Fibroblast of the aortic adventitia (primary cell): ENCODE data around the gene PILRB. TPM values are rescaled to one million over a fixed set of nuclear protein-coding genes. Genes with fewer than 3 reads are reported as not detected.

ENCODE experiments used
- DNase-seq: peaks from one replicate; pipeline ENCODE4 v3.0.0-alpha.2; 2010; ENCODE audit warnings: low read depth
- H3K4me3 ChIP-seq: 2 replicates; pipeline ENCODE4 v1.5.1; 2011; ENCODE audit warnings: low read depth, mild to moderate bottlenecking, control low read depth, low read length, moderate library complexity
- CTCF ChIP-seq: IDR thresholded peaks from 2 replicates; pipeline ENCODE4 v1.5.1; 2011; ENCODE audit warnings: mild to moderate bottlenecking, low read length, control low read depth, inconsistent platforms; ENCODE audit not compliant: insufficient read depth
- total RNA-seq: library from RNA; depleted of rRNA; stranded (reverse); fragments of >200 nt; gene quantifications from 2 replicates; pipeline ENCODE4 v1.2.3, GENCODE V29; 2012; ENCODE audit warnings: low replicate concordance

PILRB gene
- total RNA-seq, 1 donor, result 8.1 TPM

- DNase-seq, result no peak
- H3K4me3 ChIP-seq, result no peak overlapping the region
Observed at GRCh38 chr7:100352984-100353684, 4.8 kb upstream of the PILRB start.

DNA sequence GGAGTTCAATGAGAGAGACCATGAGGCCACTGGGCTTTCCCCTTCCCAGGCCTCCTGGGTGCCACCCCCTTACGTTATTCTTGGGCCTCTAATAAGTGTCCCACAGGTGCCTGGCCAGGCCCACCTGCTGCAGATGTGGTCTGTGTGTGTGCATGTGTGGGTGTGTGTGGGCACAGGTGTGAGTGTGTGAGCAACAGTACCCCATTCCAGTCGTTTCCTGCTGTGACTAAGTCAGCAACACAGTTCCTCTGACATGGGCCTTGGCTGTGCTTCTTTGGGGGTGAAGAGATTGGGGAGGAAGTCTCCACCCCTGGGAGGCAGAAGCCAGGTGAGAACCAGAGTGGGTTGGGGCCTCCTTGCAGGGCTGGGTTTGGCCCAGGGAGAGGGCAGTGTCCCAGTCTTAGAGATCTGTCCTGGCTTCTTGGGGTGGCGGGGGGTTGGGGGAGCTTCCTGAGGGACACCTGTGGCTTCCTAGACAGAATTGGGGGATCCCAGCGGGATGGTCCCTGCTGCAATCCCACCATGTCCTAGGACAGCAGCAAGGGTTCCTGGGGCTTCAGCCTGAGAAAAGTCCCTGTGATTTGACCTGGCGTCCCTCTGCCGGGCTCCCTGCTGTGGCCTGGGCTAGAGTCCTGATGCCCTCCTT, 4.1 kb upstream of the PILRB start:
- no peak for DNase-seq
- TF ChIP-seq CTCF, result no peak
- H3K4me3 ChIP-seq, result no peak overlapping the region

More at GRCh38 chr7:100352984-100353684, 4.8 kb upstream of the PILRB start:
- no peak for TF ChIP-seq CTCF

DNA sequence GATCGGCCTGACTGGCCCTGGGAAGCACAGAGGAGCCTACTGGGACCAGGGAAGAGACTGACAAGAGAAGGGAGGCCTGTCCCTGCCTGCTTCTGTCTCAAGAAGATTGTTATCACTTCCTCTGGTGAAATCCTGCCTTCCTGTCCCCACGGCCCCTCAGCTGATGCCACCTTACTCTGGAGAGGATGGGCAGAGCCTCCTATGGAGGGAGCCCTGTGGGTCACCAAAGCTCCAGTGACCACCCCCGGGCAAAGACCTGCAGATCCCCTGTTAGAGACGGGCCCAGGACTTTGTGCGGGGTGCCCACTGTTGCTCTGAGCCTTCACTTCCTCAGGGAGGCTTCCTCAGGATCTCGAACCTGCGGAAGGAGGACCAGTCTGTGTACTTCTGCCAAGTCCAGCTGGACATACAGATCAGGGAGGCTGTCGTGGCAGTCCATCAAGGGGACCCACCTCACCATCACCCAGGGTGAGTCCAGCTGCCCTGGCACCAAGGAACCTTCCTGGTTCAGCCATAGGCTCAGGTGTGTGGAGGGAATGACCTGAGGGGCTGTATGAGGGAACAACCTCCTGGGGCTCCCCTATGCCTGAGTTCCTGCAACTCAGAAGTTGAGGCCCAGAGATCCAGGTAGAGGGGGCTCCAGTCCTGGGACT, 1.4 kb upstream of the PILRB start:
- H3K4me3 ChIP-seq, result no peak overlapping the region
- DNase-seq, result no peak
- TF ChIP-seq CTCF, result no peak

DNA sequence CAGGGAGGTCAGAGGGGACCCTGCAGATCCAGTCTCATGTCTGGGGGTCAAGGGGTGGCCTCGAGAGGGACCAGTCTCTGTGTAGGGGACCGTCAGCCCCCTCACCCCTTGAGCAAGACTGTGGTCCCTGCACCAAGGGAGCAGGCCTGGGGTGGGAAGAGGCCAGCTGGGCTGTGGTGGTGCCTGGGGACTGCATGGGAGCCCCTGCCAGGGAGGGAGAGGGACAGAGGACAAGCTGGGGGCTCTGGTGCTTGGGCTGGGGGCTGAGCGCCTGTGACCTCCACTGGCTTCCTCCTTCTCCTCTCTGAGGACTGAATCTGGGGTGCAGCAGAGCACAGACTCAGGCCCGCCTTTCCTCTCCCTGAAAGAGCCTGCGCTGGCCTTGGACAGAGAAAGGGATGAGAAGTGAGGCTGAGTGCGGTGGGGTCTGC, 771 bp upstream of the PILRB start:
- H3K4me3 ChIP-seq, result no peak overlapping the region
- TF ChIP-seq CTCF, result no peak
- DNase-seq, result no peak

DNA sequence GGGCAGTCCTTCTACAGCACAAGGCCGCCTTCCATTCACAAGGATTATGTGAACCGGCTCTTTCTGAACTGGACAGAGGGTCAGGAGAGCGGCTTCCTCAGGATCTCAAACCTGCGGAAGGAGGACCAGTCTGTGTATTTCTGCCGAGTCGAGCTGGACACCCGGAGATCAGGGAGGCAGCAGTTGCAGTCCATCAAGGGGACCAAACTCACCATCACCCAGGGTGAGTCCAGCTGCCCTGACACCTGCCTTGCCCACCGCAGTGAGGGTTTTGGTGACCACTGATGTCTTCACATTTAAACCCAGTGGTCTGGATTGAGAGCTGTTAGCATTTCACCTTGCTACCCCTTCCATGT, 918 bp downstream of the PILRB start:
- no peak for DNase-seq
- no peak overlapping the region for H3K4me3 ChIP-seq
- TF ChIP-seq CTCF, result no peak

DNA sequence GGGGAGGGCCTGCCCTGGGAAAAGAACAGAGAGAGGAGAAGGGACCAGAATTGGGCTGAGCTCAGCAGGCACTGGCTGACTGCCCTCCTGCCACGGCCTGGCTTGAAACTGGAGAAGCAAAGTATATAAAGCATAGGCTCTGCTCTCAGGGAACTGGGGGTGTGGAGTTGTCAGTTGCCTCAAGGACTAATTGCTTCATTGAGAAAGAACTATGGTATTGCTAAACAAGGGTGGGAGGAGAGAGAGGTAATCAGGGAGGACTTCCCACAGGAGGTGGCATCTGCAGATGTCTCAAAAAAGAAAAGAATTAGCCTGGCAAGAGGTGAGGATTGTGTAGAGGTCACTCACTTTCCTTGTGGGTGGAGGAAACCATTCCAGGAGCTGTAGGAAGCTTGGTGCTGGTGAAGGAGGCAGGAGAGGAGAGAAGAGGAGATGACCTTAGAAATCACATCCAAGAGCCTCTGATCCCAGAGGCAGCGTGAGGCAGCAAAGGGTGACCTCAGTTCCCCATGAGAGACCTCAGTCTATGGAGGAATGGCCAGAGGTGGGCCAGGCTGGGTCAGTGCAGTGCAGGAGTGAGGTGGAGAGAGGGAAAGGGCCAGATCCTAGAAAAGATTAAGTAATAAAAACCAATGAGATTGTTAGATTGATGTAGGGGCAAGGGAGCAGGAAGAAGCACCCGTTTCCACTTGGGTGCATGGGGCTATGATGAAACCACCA, 2.4 kb downstream of the PILRB start:
- H3K4me3 ChIP-seq, result no peak overlapping the region
- no peak for TF ChIP-seq CTCF
- DNase-seq, result no peak
